Measurements from ENCODE around the gene RITA1. TPM values are rescaled to one million over a fixed set of nuclear protein-coding genes. Genes with fewer than 3 reads are reported as not detected.
A peak's percentile ranks its signal among the peaks of the same experiment; 100 is the strongest.

Gene RITA1
- total and polyA plus RNA-seq, 2 experiments from 2014 or later: 20.0 to 40.4 TPM

- Mint-ChIP-seq H3K27ac (no peak overlapping the region), H3K36me3 (ENCODE audit: low read depth) (peaks cover 11% of the 10 kb centered on the region), H3K4me1 (peaks cover 22% of the 10 kb centered on the region), H3K27me3 (ENCODE audit: insufficient read depth, low read depth, poor library complexity) (peaks cover 34% of the 10 kb centered on the region), H3K9me3 (no peaks in the 10 kb centered on the region; the same call in 2 of the 3 replicates), H3K4me3 (peak overlapping the region; percentile 70)
- DNase-seq (ENCODE audit: low spot score) (peak; percentile 87), ATAC-seq (peak; percentile 66)
- Histone ChIP-seq H2AFZ (peak overlapping the region; percentile 93), H3K4me2 (peak overlapping the region; percentile 83), H3K4me1 (ENCODE audit: insufficient read depth) (peaks cover 25% of the 10 kb centered on the region), H3K4me3 (peak overlapping the region; percentile 64), H3K36me3 (ENCODE audit: insufficient read depth) (no peaks in the 10 kb centered on the region; the same call in 1 of the 2 replicates), H3K27me3 (ENCODE audit: insufficient read depth) (peaks cover 31% of the 10 kb centered on the region), H4K20me1 (replicated peaks; ENCODE audit: insufficient read depth) (no peaks in the 10 kb centered on the region; the same call in 1 of the 2 replicates), H3K9me2 (ENCODE audit: insufficient read depth) (no peaks in the 10 kb centered on the region), H3F3A (replicated peaks; ENCODE audit: low read depth) (peaks cover 19% of the 10 kb centered on the region; the same call in 1 of the 2 replicates), H3K27ac (ENCODE audit: low read depth) (no peak overlapping the region), H3K79me2 (replicated peaks; ENCODE audit: insufficient read depth) (no peaks in the 10 kb centered on the region)
- TF ChIP-seq NANOG (IDR thresholded peaks at IDR 0.05; ENCODE audit: borderline replicate concordance) (no peak), EZH2 (IDR thresholded peaks at IDR 0.05; ENCODE audit: low read depth, unreplicated experiment) (no peak), ZNF331 (CRISPR knock-in tag; IDR thresholded peaks at IDR 0.05; ENCODE audit: low read depth) (no peak), JUNB (IDR thresholded peaks at IDR 0.05; ENCODE audit: unreplicated experiment) (no peak), REST (IDR thresholded peaks at IDR 0.05; ENCODE audit: unreplicated experiment) (no peak)
- TF ChIP-seq, protein P1, sequence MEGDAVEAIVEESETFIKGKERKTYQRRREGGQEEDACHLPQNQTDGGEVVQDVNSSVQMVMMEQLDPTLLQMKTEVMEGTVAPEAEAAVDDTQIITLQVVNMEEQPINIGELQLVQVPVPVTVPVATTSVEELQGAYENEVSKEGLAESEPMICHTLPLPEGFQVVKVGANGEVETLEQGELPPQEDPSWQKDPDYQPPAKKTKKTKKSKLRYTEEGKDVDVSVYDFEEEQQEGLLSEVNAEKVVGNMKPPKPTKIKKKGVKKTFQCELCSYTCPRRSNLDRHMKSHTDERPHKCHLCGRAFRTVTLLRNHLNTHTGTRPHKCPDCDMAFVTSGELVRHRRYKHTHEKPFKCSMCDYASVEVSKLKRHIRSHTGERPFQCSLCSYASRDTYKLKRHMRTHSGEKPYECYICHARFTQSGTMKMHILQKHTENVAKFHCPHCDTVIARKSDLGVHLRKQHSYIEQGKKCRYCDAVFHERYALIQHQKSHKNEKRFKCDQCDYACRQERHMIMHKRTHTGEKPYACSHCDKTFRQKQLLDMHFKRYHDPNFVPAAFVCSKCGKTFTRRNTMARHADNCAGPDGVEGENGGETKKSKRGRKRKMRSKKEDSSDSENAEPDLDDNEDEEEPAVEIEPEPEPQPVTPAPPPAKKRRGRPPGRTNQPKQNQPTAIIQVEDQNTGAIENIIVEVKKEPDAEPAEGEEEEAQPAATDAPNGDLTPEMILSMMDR (conservative IDR thresholded peaks at IDR 0.05; ENCODE audit: low read depth in 2 of 2): peak in 1 of 2 experiments; percentile 72; a peak in 3 of 4 replicates
- TF ChIP-seq, protein P2, sequence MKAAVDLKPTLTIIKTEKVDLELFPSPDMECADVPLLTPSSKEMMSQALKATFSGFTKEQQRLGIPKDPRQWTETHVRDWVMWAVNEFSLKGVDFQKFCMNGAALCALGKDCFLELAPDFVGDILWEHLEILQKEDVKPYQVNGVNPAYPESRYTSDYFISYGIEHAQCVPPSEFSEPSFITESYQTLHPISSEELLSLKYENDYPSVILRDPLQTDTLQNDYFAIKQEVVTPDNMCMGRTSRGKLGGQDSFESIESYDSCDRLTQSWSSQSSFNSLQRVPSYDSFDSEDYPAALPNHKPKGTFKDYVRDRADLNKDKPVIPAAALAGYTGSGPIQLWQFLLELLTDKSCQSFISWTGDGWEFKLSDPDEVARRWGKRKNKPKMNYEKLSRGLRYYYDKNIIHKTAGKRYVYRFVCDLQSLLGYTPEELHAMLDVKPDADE (IDR thresholded peaks at IDR 0.05): no peak
These were observed 32.4 kb upstream of the RITA1 start for GRCh38 chr12:113152835-113153814.
